HFF-Myc (cell line): ENCODE measurements around the gene TXNDC9.

Experiments used
- DNase-seq: peaks from one replicate; pipeline ENCODE4 v3.0.0-alpha.2; 2011; ENCODE audit warnings: low read depth; ENCODE audit errors: extremely low read depth
- H3K4me3 ChIP-seq: replicated peaks from 2 replicates; pipeline ENCODE4 v1.5.1; 2011; ENCODE audit warnings: low read depth, mild to moderate bottlenecking, control low read depth, low read length
- TF ChIP-seq, protein P1 (sequence below): IDR thresholded peaks from 2 replicates; pipeline ENCODE4 v1.5.1; 2012; ENCODE audit warnings: mild to moderate bottlenecking, low read depth, low read length, control low read depth; ENCODE audit errors: missing control alignments

The TXNDC9 gene

DNA sequence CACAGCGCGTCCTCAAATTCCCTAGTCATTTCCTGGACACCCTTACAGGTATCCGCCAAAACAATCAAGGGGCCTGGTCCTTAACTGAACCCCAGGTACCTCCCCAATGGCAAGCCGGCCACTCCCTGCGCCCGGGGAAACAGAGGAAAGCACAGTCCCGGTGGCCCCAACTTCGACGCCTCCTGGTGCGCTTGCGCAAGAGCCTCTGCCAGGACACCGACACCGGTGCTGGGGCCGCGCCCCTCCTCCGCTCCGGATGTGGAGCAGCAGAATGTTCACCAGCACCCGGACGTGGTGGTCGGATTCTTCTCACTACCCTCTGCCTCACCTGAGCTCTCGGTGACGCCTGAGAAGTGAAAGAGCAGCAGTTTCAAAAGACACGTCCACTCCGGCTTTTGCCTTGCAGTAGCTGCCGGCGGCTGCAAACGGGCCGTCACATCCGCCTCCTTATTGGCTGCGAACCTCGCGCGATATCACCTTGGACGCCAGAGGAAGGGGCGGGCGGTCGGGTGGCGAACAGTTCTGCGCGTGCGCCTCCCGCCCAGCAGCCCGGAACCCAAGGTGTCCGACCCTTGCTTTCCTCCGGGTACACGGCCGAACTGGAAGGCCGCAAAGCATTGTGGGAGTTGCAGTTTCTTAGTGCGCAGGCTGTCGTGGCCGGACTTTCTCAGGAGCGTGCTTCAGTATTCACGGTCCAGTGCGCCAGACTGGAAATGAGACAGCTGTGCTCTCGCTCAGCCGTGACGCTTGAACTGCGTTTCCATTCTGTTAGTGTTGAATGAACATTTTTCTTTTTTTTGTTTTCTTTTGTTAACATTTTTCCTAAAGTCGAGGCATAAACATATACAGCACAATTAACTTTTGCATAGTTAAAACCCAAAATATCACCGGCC lies at the start of gene TXNDC9:
Gene TXNDC9, minus strand, starts transcription at position 423 of the 893 bp plus-strand sequence. CDS start 3,123 bp downstream, outside the sequence.
- peak; percentile 99 for DNase-seq
- TF ChIP-seq, protein P1, sequence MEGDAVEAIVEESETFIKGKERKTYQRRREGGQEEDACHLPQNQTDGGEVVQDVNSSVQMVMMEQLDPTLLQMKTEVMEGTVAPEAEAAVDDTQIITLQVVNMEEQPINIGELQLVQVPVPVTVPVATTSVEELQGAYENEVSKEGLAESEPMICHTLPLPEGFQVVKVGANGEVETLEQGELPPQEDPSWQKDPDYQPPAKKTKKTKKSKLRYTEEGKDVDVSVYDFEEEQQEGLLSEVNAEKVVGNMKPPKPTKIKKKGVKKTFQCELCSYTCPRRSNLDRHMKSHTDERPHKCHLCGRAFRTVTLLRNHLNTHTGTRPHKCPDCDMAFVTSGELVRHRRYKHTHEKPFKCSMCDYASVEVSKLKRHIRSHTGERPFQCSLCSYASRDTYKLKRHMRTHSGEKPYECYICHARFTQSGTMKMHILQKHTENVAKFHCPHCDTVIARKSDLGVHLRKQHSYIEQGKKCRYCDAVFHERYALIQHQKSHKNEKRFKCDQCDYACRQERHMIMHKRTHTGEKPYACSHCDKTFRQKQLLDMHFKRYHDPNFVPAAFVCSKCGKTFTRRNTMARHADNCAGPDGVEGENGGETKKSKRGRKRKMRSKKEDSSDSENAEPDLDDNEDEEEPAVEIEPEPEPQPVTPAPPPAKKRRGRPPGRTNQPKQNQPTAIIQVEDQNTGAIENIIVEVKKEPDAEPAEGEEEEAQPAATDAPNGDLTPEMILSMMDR = no peak
- peak within 1 kb of the TSS; percentile 96 for H3K4me3 ChIP-seq

- no peak for DNase-seq
- TF ChIP-seq, protein P1 = no peak
- H3K4me3 ChIP-seq = no peak overlapping the region
These were observed 46.0 kb upstream of the TXNDC9 start for GRCh38 chr2:99382143-99382542.

DNA sequence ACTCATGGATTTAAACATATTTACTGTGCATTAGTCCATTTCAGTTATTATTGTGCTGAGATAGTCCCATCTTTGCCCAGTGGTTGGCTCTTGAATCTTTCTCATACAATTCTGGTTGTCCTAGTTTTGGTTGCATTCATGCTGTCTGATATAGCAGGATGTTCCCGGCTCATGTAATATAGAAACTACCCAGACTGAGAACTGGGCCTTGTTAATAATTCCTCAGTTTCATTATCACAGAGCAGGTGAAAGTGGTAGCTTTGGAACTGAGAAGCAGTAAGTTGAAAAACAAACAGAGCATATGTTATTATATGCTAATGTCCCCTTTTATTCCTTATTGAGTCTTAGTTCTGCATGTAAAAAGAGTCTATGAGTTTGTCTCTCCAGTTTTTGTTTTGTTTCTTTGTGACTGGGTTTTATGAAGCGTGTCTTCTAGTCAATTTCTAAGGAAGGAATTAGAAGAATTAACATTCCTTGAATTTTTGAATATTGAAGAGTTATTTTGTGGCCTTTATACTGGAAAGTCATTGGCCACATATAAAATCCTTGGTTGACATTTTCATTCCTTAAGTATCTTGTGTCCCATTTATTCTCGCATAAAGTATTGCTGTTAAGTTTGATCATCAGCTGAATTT lies 44.4 kb upstream of the TXNDC9 start:
- TF ChIP-seq, protein P1 = no peak
- DNase-seq = no peak
- H3K4me3 ChIP-seq = no peak overlapping the region

DNA sequence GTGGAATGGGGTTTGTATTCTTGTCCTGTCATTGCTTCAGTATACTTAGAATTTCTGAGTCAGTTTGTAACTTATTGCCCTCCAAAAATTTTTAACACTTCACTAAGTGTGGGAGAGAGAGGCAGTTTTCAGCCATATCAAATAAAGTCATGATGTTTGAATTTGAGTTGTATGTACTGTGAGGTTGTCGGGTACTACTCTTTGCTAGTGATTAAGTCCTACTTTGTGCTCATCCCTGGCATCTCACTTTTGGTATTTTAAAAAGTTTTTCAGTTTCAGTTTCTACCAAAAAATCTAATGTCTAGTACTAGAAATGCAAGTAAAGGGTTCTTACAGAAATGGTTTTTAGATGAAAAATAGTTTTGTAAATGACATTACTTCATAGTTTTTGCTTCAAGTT lies 41.7 kb upstream of the TXNDC9 start:
- H3K4me3 ChIP-seq = no peak overlapping the region
- TF ChIP-seq, protein P1 = no peak
- DNase-seq = no peak

DNA sequence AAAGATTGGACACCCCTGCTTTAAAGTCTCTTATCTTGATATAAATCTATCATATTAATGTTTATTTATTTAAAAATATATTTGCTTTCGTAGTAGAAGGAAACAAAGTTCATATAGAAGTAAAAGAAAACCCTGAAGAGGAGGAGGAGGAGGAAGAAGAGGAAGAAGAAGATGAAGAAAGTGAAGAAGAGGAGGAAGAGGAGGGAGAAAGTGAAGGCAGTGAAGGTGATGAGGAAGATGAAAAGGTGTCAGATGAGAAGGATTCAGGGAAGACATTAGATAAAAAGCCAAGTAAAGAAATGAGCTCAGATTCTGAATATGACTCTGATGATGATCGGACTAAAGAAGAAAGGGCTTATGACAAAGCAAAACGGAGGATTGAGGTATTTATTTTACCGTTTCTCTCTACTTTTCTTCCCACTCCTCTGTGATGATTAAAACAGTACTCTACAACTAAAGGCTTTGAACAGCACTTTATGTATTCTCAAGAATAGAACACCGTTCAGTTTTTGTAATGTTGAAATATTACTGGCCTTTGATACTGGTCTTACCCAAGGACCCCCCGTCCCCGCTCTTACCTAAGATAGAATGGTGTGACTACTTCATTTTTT lies 40.2 kb upstream of the TXNDC9 start:
- TF ChIP-seq, protein P1 = no peak
- no peak overlapping the region for H3K4me3 ChIP-seq
- DNase-seq = no peak

DNA sequence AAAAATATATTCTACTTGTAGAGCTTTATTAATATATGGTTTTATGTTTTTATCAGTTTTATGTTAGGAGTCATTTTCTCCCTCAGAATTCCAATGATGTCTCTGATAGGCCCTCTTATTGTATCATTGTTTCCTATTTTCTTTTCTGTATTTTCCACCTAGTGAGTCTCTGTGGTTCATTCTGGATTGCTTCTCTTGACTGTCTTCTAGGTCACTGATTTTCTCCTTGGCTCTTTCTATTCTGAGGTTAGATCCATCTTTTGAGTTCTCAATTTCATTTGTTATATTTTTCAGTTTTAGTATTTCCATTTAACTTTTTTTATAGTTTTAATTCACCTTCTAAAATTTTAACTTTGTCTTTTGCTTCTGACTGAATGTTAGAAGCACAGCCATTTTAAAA lies 38.6 kb upstream of the TXNDC9 start:
- H3K4me3 ChIP-seq = no peak overlapping the region
- DNase-seq = no peak
- TF ChIP-seq, protein P1 = no peak
